ENCODE results near the gene RASSF10. TPM values are rescaled to one million over a fixed set of nuclear protein-coding genes. Genes with fewer than 3 reads are reported as not detected.

RASSF10 gene
- total RNA-seq, 2 donors from 2014 or later: 29.1 to 30.8 TPM

GRCh38 chr11:13010749-13011465 is 1.8 kb downstream of the RASSF10 start:
- Histone ChIP-seq H3K9me3 (ENCODE audit: control insufficient read depth, low read length) (peaks cover 12% of the 10 kb centered on the region), H3K36me3 (ENCODE audit: control insufficient read depth, insufficient read depth, low read length) (no peaks in the 10 kb centered on the region), H3K4me1 (ENCODE audit: control insufficient read depth, insufficient read depth, low read length) (peaks cover 16% of the 10 kb centered on the region), H3K27ac (ENCODE audit: low read depth, low read length) (no peak overlapping the region), H3K9ac (ENCODE audit: extremely low read depth, low read length, poor library complexity, severe bottlenecking) (peak overlapping the region; percentile 38), H3K4me3 (ENCODE audit: low read length) (peak overlapping the region; percentile 88), H3K27me3 (ENCODE audit: control insufficient read depth, insufficient read depth, low read length, poor library complexity, severe bottlenecking) (no peaks in the 10 kb centered on the region)
- H3K4me1 Mint-ChIP-seq: peaks cover 52% of the 10 kb centered on the region
- WGBS, 2 experiments (ENCODE audit: insufficient coverage in 1 of 2, insufficient read length in 1 of 2): 4 to 6% methylated on average over 9 to 32 of the region's 37 CpGs
- TF ChIP-seq CTCF (conservative IDR thresholded peaks at IDR 0.05): no peak
- H3K36me3 Mint-ChIP-seq (ENCODE audit: low read depth): peaks cover 11% of the 10 kb centered on the region
- peak overlapping the region; percentile 79 for H3K4me3 Mint-ChIP-seq
- H3K9me3 Mint-ChIP-seq: peaks cover 11% of the 10 kb centered on the region
- H3K27me3 Mint-ChIP-seq (ENCODE audit: insufficient read depth): peaks cover 57% of the 10 kb centered on the region
- peak; percentile 76 for DNase-seq
- peak overlapping the region; percentile 81 for H3K27ac Mint-ChIP-seq

- Histone ChIP-seq H3K4me3 (ENCODE audit: low read length) (peak overlapping the region; percentile 88), H3K9ac (ENCODE audit: extremely low read depth, low read length, poor library complexity, severe bottlenecking) (peak overlapping the region; percentile 38), H3K9me3 (ENCODE audit: control insufficient read depth, low read length) (peaks cover 5% of the 10 kb centered on the region), H3K27ac (ENCODE audit: low read depth, low read length) (no peak overlapping the region), H3K27me3 (ENCODE audit: control insufficient read depth, insufficient read depth, low read length, poor library complexity, severe bottlenecking) (no peaks in the 10 kb centered on the region), H3K4me1 (ENCODE audit: control insufficient read depth, insufficient read depth, low read length) (peaks cover 16% of the 10 kb centered on the region), H3K36me3 (ENCODE audit: control insufficient read depth, insufficient read depth, low read length) (no peaks in the 10 kb centered on the region)
- Mint-ChIP-seq H3K27ac (peak overlapping the region; percentile 83), H3K4me1 (peaks cover 57% of the 10 kb centered on the region), H3K27me3 (ENCODE audit: insufficient read depth) (peaks cover 51% of the 10 kb centered on the region), H3K4me3 (peak overlapping the region; percentile 79), H3K36me3 (ENCODE audit: low read depth) (peaks cover 5% of the 10 kb centered on the region), H3K9me3 (peaks cover 5% of the 10 kb centered on the region)
- 30 to 43% methylated on average over 7 of the region's 7 CpGs for WGBS, 2 experiments (ENCODE audit: insufficient coverage in 1 of 2, insufficient read length in 1 of 2)
- DNase-seq: no peak
- no peak for TF ChIP-seq CTCF (conservative IDR thresholded peaks at IDR 0.05)
These were observed 2.4 kb downstream of the RASSF10 start for GRCh38 chr11:13011466-13012055.

- peak overlapping the region; percentile 38 for H3K9ac ChIP-seq (ENCODE audit: extremely low read depth, low read length, poor library complexity, severe bottlenecking)
- no peaks in the 10 kb centered on the region for H3K9me3 ChIP-seq (ENCODE audit: control insufficient read depth, low read length)
- no peak for TF ChIP-seq CTCF (conservative IDR thresholded peaks at IDR 0.05)
- H3K4me1 ChIP-seq (ENCODE audit: control insufficient read depth, insufficient read depth, low read length): peaks cover 16% of the 10 kb centered on the region
- Mint-ChIP-seq H3K27me3 (ENCODE audit: insufficient read depth) (peaks cover 45% of the 10 kb centered on the region), H3K4me1 (peaks cover 57% of the 10 kb centered on the region), H3K9me3 (no peaks in the 10 kb centered on the region), H3K4me3 (peak overlapping the region; percentile 79), H3K36me3 (ENCODE audit: low read depth) (no peaks in the 10 kb centered on the region), H3K27ac (peak overlapping the region; percentile 83)
- 28 to 47% methylated on average over 3 to 9 of the region's 9 CpGs for WGBS, 2 experiments (ENCODE audit: insufficient coverage in 1 of 2, insufficient read length in 1 of 2)
- no peaks in the 10 kb centered on the region for H3K36me3 ChIP-seq (ENCODE audit: control insufficient read depth, insufficient read depth, low read length)
- no peaks in the 10 kb centered on the region for H3K27me3 ChIP-seq (ENCODE audit: control insufficient read depth, insufficient read depth, low read length, poor library complexity, severe bottlenecking)
- H3K4me3 ChIP-seq (ENCODE audit: low read length): peak overlapping the region; percentile 88
- no peak overlapping the region for H3K27ac ChIP-seq (ENCODE audit: low read depth, low read length)
- peak; percentile 85 for DNase-seq
These were observed 3.0 kb downstream of the RASSF10 start for GRCh38 chr11:13012056-13012661.
